Central memory CD8-positive, alpha-beta T cell (primary cell): ENCODE results near the gene PIWIL4.
"Not testable (repeated sequence)": the region's sequence is repeated elsewhere in the genome, so short reads cannot be mapped to it uniquely, and the experiment has no call there.

Source experiments
- ATAC-seq: fragments of 150-1000 bp; cut with Tn5 transposase; replicated peaks from 2 replicates; pipeline ENCODE4 v1.10.0; 2022; ENCODE audit warnings: mild to moderate bottlenecking, moderate FRiP score, moderate number of reproducible peaks; ENCODE audit not compliant: poor library complexity, severe bottlenecking; ENCODE audit errors: extremely low read depth
- DNase-seq, 2 donors: peaks; one replicate each; pipeline ENCODE4 v3.0.0; 2021; ENCODE audit warnings: low spot score in 2 of 2
- H3K27ac Mint-ChIP-seq: one replicate; pipeline ENCODE4 v1.8.0; 2022; ENCODE audit warnings: low read depth, mild to moderate bottlenecking, moderate library complexity, mixed read lengths
- H3K27me3 Mint-ChIP-seq: one replicate; pipeline ENCODE4 v1.8.0; 2022; ENCODE audit warnings: mixed read lengths
- H3K36me3 Mint-ChIP-seq: one replicate; pipeline ENCODE4 v1.8.0; 2022; ENCODE audit warnings: mild to moderate bottlenecking, moderate library complexity, mixed read lengths; ENCODE audit not compliant: insufficient read depth
- H3K4me1 Mint-ChIP-seq: one replicate; pipeline ENCODE4 v1.8.0; 2022; ENCODE audit warnings: mixed read lengths
- H3K4me3 Mint-ChIP-seq: one replicate; pipeline ENCODE4 v1.8.0; 2022; ENCODE audit warnings: mild to moderate bottlenecking, moderate library complexity, mixed read lengths
- H3K9me3 Mint-ChIP-seq: one replicate; pipeline ENCODE4 v1.8.0; 2022; ENCODE audit warnings: mixed read lengths

PIWIL4 gene

GRCh38 chr11:94638301-94638901, 71.2 kb downstream of the PIWIL4 start:
- Mint-ChIP-seq H3K36me3 (peaks cover 3% of the 10 kb centered on the region), H3K27me3 (peaks cover 17% of the 10 kb centered on the region), H3K9me3 (no peaks in the 10 kb centered on the region), H3K27ac (no peak overlapping the region), H3K4me3 (no peak overlapping the region), H3K4me1 (no peaks in the 10 kb centered on the region)
- no peak for ATAC-seq
- no peak for DNase-seq

- Mint-ChIP-seq H3K27me3 (peaks cover 17% of the 10 kb centered on the region), H3K27ac (no peak overlapping the region), H3K4me1 (no peaks in the 10 kb centered on the region), H3K4me3 (no peak overlapping the region), H3K36me3 (peaks cover 3% of the 10 kb centered on the region), H3K9me3 (no peaks in the 10 kb centered on the region)
- no peak for DNase-seq
- ATAC-seq = no peak
Observed at GRCh38 chr11:94638902-94639373, 71.8 kb downstream of the PIWIL4 start.

- ATAC-seq = no peak
- Mint-ChIP-seq H3K27ac (no peak overlapping the region), H3K36me3 (peaks cover 1% of the 10 kb centered on the region), H3K4me3 (no peak overlapping the region), H3K9me3 (no peaks in the 10 kb centered on the region), H3K27me3 (peaks cover 24% of the 10 kb centered on the region), H3K4me1 (no peaks in the 10 kb centered on the region)
- no peak for DNase-seq
Observed at GRCh38 chr11:94639901-94640721, 72.9 kb downstream of the PIWIL4 start.

DNA sequence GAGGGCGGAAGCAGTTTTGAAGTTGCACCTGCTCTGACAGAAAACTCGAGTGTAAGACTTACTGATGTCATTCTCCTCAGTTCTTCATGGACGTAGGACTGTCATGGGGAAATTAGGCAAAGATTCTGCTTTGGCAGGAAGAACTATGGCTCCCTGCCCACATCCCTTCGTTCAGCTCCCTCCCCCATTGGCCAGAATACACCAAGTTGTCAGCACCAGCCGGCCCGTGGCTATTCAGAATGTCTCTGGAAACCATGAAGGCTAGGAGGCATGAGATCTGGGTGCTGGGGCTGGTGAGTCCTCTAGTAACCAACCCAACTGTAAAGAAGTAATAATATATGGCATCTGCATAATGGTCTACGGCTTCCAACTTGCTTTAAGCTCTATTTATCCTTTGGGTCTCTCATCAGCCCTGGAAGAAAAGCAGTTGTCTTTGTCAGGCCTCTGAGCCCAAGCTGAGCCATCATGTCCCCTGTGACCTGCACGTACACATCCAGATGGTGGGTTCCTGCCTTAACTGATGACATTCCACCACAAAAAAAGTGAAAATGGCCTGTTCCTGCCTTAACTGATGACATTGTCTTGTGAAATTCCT, 74.1 kb downstream of the PIWIL4 start:
- Mint-ChIP-seq H3K4me1 (no peaks in the 10 kb centered on the region), H3K9me3 (no peaks in the 10 kb centered on the region), H3K27me3 (peaks cover 24% of the 10 kb centered on the region), H3K4me3 (no peak overlapping the region), H3K27ac (no peak overlapping the region), H3K36me3 (peaks cover 1% of the 10 kb centered on the region)
- no peak for DNase-seq
- no peak for ATAC-seq

- H3K4me3 Mint-ChIP-seq, H3K36me3 Mint-ChIP-seq, DNase-seq, ATAC-seq, H3K4me1 Mint-ChIP-seq, H3K27ac Mint-ChIP-seq, H3K9me3 Mint-ChIP-seq: not testable (repeated sequence)
- peaks cover 35% of the 10 kb centered on the region for H3K27me3 Mint-ChIP-seq
Observed at GRCh38 chr11:94643186-94643585, 76.0 kb downstream of the PIWIL4 start.

DNA sequence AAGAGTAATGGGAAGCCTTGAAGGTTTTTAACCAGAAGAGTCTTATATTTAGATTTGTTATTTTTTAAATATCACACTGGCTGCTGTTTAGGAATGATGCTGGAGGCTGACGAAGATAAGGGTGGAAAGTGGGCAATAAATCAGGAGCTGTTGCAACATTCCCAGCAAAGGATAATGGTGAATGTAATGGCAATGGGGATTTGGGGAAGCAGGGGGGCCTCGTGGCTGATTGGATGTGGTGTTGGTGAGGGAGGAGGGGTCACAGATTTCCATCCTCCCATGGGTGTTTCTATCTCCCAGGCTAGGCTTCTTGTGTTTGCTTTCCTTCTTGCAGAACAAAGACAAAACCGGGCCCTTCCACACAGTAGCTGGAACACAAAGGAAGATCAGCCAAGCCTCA, 80.8 kb downstream of the PIWIL4 start:
- H3K27me3 Mint-ChIP-seq = peaks cover 32% of the 10 kb centered on the region
- no peak for ATAC-seq

DNA sequence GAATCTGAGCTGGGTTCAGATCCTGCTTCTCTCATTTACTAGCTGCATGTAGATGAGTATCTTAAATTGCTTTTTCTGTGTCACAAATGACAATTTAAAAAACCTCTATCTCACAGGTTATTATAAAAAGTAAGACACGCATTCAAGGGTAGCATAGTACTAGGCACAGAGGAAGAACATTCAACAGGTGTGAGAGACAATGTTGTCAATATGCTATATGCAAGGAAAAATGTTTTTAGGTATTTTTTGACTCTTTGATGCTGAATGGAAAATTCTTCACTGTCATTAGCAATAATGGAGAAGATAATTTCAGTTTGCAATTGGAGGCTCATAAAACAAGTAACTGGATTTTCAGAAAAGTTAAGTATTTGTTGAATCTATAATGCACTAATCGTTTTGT, 81.6 kb downstream of the PIWIL4 start:
- DNase-seq (no peak), ATAC-seq (no peak)
- H3K27me3 Mint-ChIP-seq = peaks cover 28% of the 10 kb centered on the region
- H3K4me3 Mint-ChIP-seq = no peak overlapping the region
- peaks cover 2% of the 10 kb centered on the region for H3K36me3 Mint-ChIP-seq
- H3K9me3 Mint-ChIP-seq = no peaks in the 10 kb centered on the region
- H3K4me1 Mint-ChIP-seq = no peaks in the 10 kb centered on the region
- no peak overlapping the region for H3K27ac Mint-ChIP-seq

More for the DNA sequence above, 80.8 kb downstream of the PIWIL4 start:
- no peak for DNase-seq
- H3K36me3 Mint-ChIP-seq = peaks cover 2% of the 10 kb centered on the region
- H3K27ac Mint-ChIP-seq = no peak overlapping the region
- no peaks in the 10 kb centered on the region for H3K9me3 Mint-ChIP-seq
- H3K4me3 Mint-ChIP-seq = no peak overlapping the region
- no peaks in the 10 kb centered on the region for H3K4me1 Mint-ChIP-seq

DNA sequence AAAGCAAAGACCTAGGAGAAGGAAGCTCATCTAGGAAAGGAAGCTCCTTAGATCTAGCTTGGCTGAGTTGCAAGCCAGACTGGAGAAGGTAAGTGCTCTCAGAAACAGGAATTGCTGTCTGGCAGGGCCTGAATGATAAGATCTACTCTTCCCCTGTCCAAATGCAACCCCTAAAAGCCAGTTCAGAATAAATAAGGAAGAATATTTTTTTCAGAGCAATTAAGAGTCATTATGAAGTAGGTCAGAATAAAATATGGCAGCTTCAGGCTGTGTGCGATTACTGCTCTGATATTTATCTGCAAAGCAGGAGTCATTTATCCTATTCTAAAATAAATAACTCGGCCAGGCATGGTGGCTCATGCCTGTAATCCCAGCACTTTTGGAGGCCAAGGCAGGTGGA, 82.1 kb downstream of the PIWIL4 start:
- Mint-ChIP-seq H3K27ac (no peak overlapping the region), H3K4me1 (no peaks in the 10 kb centered on the region), H3K4me3 (no peak overlapping the region), H3K36me3 (peaks cover 2% of the 10 kb centered on the region), H3K27me3 (peaks cover 26% of the 10 kb centered on the region), H3K9me3 (no peaks in the 10 kb centered on the region)
- no peak for DNase-seq
- no peak for ATAC-seq

GRCh38 chr11:94649964-94650623, 82.9 kb downstream of the PIWIL4 start:
- Mint-ChIP-seq H3K36me3 (peaks cover 2% of the 10 kb centered on the region), H3K27me3 (peaks cover 20% of the 10 kb centered on the region), H3K9me3 (no peaks in the 10 kb centered on the region), H3K27ac (no peak overlapping the region), H3K4me3 (no peak overlapping the region), H3K4me1 (no peaks in the 10 kb centered on the region)
- ATAC-seq = no peak
- DNase-seq = no peak

- no peak overlapping the region for H3K4me3 Mint-ChIP-seq
- no peak for DNase-seq
- H3K36me3 Mint-ChIP-seq = peaks cover 2% of the 10 kb centered on the region
- peaks cover 20% of the 10 kb centered on the region for H3K27me3 Mint-ChIP-seq
- no peak for ATAC-seq
- H3K4me1 Mint-ChIP-seq = no peaks in the 10 kb centered on the region
- H3K9me3 Mint-ChIP-seq = no peaks in the 10 kb centered on the region
- no peak overlapping the region for H3K27ac Mint-ChIP-seq
Observed at GRCh38 chr11:94650756-94651155, 83.6 kb downstream of the PIWIL4 start.

GRCh38 chr11:94652735-94653284, 85.6 kb downstream of the PIWIL4 start:
- H3K4me3 Mint-ChIP-seq = no peak overlapping the region
- no peaks in the 10 kb centered on the region for H3K9me3 Mint-ChIP-seq
- peaks cover 23% of the 10 kb centered on the region for H3K27me3 Mint-ChIP-seq
- H3K36me3 Mint-ChIP-seq = no peaks in the 10 kb centered on the region
- DNase-seq = no peak
- ATAC-seq = no peak
- no peaks in the 10 kb centered on the region for H3K4me1 Mint-ChIP-seq
- H3K27ac Mint-ChIP-seq = no peak overlapping the region

- H3K4me1 Mint-ChIP-seq = no peaks in the 10 kb centered on the region
- no peak for DNase-seq
- no peak overlapping the region for H3K4me3 Mint-ChIP-seq
- no peak for ATAC-seq
- H3K36me3 Mint-ChIP-seq = no peaks in the 10 kb centered on the region
- no peak overlapping the region for H3K27ac Mint-ChIP-seq
- no peaks in the 10 kb centered on the region for H3K9me3 Mint-ChIP-seq
- H3K27me3 Mint-ChIP-seq = peaks cover 25% of the 10 kb centered on the region
Observed at GRCh38 chr11:94653561-94653960, 86.4 kb downstream of the PIWIL4 start.
